ENCODE measurements around the gene POLR2I. TPM values are rescaled to one million over a fixed set of nuclear protein-coding genes. Genes with fewer than 3 reads are reported as not detected.

POLR2I gene
- total and polyA plus RNA-seq, 9 of the 15 experiments (the other 6 are each of a cell fraction or from before 2014, with no cell fraction given) = 28.0 to 283 (median 123) TPM

DNA sequence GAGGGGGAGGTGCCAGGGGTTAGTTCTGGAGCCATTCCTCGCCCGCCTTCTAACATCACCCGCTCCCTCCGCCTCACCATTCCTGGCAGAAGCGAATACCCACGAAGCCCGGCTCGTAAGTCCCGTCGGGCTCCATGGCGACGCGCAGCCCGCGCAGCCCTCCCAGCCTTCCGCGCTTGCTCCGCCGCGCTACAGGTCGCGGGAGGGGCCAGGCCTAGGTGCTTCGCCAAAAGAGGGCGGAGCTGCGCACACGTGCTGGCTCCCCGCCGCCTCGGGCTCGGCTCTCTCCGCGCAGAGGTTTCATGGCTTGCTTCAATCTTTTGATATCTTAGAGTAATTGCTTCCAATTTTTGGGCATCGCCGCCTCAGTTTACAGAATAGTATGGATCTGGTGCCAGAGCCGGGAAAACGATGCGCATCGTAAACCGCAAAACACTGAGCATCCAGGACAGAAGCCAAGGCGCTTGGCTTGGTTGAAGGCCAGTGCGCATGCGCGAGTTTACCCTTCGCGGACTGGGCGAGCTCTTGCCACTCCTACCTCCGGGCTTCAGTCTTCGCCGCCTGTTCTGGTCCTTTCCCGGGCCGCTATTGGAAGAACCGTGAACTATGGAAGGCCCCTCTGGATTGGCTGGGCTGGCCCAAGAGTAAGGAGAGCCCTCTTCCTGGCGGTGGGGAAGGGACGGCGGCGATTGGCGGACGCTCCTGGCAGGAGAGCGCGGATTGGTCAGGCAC is at the start of gene POLR2I (continued):
- TF ChIP-seq, protein P1, sequence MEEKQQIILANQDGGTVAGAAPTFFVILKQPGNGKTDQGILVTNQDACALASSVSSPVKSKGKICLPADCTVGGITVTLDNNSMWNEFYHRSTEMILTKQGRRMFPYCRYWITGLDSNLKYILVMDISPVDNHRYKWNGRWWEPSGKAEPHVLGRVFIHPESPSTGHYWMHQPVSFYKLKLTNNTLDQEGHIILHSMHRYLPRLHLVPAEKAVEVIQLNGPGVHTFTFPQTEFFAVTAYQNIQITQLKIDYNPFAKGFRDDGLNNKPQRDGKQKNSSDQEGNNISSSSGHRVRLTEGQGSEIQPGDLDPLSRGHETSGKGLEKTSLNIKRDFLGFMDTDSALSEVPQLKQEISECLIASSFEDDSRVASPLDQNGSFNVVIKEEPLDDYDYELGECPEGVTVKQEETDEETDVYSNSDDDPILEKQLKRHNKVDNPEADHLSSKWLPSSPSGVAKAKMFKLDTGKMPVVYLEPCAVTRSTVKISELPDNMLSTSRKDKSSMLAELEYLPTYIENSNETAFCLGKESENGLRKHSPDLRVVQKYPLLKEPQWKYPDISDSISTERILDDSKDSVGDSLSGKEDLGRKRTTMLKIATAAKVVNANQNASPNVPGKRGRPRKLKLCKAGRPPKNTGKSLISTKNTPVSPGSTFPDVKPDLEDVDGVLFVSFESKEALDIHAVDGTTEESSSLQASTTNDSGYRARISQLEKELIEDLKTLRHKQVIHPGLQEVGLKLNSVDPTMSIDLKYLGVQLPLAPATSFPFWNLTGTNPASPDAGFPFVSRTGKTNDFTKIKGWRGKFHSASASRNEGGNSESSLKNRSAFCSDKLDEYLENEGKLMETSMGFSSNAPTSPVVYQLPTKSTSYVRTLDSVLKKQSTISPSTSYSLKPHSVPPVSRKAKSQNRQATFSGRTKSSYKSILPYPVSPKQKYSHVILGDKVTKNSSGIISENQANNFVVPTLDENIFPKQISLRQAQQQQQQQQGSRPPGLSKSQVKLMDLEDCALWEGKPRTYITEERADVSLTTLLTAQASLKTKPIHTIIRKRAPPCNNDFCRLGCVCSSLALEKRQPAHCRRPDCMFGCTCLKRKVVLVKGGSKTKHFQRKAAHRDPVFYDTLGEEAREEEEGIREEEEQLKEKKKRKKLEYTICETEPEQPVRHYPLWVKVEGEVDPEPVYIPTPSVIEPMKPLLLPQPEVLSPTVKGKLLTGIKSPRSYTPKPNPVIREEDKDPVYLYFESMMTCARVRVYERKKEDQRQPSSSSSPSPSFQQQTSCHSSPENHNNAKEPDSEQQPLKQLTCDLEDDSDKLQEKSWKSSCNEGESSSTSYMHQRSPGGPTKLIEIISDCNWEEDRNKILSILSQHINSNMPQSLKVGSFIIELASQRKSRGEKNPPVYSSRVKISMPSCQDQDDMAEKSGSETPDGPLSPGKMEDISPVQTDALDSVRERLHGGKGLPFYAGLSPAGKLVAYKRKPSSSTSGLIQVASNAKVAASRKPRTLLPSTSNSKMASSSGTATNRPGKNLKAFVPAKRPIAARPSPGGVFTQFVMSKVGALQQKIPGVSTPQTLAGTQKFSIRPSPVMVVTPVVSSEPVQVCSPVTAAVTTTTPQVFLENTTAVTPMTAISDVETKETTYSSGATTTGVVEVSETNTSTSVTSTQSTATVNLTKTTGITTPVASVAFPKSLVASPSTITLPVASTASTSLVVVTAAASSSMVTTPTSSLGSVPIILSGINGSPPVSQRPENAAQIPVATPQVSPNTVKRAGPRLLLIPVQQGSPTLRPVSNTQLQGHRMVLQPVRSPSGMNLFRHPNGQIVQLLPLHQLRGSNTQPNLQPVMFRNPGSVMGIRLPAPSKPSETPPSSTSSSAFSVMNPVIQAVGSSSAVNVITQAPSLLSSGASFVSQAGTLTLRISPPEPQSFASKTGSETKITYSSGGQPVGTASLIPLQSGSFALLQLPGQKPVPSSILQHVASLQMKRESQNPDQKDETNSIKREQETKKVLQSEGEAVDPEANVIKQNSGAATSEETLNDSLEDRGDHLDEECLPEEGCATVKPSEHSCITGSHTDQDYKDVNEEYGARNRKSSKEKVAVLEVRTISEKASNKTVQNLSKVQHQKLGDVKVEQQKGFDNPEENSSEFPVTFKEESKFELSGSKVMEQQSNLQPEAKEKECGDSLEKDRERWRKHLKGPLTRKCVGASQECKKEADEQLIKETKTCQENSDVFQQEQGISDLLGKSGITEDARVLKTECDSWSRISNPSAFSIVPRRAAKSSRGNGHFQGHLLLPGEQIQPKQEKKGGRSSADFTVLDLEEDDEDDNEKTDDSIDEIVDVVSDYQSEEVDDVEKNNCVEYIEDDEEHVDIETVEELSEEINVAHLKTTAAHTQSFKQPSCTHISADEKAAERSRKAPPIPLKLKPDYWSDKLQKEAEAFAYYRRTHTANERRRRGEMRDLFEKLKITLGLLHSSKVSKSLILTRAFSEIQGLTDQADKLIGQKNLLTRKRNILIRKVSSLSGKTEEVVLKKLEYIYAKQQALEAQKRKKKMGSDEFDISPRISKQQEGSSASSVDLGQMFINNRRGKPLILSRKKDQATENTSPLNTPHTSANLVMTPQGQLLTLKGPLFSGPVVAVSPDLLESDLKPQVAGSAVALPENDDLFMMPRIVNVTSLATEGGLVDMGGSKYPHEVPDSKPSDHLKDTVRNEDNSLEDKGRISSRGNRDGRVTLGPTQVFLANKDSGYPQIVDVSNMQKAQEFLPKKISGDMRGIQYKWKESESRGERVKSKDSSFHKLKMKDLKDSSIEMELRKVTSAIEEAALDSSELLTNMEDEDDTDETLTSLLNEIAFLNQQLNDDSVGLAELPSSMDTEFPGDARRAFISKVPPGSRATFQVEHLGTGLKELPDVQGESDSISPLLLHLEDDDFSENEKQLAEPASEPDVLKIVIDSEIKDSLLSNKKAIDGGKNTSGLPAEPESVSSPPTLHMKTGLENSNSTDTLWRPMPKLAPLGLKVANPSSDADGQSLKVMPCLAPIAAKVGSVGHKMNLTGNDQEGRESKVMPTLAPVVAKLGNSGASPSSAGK (IDR thresholded peaks at IDR 0.05) = peak; percentile 99
- TF ChIP-seq NFE2 (IDR thresholded peaks at IDR 0.05; ENCODE audit: low read depth) (no peak), KDM1A (IDR thresholded peaks at IDR 0.05) (peak in 1 of 2 experiments; percentile 6; a peak in 1 of 4 replicates), ZNF134 (CRISPR knock-in tag; conservative IDR thresholded peaks at IDR 0.05) (0 out of 2 replicates have a peak, but pooled peaks have one; percentile 28), NFYB (IDR thresholded peaks at IDR 0.05; ENCODE audit: extremely low read depth, insufficient read length) (peak; percentile 73)
- TF ChIP-seq, protein P2, sequence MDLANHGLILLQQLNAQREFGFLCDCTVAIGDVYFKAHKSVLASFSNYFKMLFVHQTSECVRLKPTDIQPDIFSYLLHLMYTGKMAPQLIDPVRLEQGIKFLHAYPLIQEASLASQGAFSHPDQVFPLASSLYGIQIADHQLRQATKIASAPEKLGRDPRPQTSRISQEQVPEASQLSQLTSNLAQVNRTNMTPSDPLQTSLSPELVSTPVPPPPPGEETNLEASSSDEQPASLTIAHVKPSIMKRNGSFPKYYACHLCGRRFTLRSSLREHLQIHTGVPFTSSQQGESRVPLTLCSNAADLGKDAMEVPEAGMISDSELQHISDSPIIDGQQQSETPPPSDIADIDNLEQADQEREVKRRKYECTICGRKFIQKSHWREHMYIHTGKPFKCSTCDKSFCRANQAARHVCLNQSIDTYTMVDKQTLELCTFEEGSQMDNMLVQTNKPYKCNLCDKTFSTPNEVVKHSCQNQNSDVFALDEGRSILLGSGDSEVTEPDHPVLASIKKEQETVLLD (IDR thresholded peaks at IDR 0.05) = peak; percentile 100
- TF ChIP-seq, protein P3, sequence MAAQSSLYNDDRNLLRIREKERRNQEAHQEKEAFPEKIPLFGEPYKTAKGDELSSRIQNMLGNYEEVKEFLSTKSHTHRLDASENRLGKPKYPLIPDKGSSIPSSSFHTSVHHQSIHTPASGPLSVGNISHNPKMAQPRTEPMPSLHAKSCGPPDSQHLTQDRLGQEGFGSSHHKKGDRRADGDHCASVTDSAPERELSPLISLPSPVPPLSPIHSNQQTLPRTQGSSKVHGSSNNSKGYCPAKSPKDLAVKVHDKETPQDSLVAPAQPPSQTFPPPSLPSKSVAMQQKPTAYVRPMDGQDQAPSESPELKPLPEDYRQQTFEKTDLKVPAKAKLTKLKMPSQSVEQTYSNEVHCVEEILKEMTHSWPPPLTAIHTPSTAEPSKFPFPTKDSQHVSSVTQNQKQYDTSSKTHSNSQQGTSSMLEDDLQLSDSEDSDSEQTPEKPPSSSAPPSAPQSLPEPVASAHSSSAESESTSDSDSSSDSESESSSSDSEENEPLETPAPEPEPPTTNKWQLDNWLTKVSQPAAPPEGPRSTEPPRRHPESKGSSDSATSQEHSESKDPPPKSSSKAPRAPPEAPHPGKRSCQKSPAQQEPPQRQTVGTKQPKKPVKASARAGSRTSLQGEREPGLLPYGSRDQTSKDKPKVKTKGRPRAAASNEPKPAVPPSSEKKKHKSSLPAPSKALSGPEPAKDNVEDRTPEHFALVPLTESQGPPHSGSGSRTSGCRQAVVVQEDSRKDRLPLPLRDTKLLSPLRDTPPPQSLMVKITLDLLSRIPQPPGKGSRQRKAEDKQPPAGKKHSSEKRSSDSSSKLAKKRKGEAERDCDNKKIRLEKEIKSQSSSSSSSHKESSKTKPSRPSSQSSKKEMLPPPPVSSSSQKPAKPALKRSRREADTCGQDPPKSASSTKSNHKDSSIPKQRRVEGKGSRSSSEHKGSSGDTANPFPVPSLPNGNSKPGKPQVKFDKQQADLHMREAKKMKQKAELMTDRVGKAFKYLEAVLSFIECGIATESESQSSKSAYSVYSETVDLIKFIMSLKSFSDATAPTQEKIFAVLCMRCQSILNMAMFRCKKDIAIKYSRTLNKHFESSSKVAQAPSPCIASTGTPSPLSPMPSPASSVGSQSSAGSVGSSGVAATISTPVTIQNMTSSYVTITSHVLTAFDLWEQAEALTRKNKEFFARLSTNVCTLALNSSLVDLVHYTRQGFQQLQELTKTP (IDR thresholded peaks at IDR 0.05; ENCODE audit: low read depth in 1 of 2, partially characterized antibody in 2 of 2) = peak; percentile 21 to 48
- TF ChIP-seq, protein P4, sequence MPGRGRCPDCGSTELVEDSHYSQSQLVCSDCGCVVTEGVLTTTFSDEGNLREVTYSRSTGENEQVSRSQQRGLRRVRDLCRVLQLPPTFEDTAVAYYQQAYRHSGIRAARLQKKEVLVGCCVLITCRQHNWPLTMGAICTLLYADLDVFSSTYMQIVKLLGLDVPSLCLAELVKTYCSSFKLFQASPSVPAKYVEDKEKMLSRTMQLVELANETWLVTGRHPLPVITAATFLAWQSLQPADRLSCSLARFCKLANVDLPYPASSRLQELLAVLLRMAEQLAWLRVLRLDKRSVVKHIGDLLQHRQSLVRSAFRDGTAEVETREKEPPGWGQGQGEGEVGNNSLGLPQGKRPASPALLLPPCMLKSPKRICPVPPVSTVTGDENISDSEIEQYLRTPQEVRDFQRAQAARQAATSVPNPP (IDR thresholded peaks at IDR 0.05; ENCODE audit: borderline replicate concordance, insufficient read depth, insufficient read length) = no peak

All from K562 (cell line).